ENCODE measurements around the gene RPP25L. TPM values are rescaled to one million over a fixed set of nuclear protein-coding genes. Genes with fewer than 3 reads are reported as not detected.

RPP25L gene
- total RNA-seq, 1 donor from 2014 or later: 16.2 TPM

GRCh38 chr9:34638138-34638445 lies 26.2 kb upstream of the RPP25L start:
- peak overlapping the region; percentile 94 for H3K27ac Mint-ChIP-seq (ENCODE audit: unreplicated experiment)
- peaks cover 20% of the 10 kb centered on the region for H3K4me1 Mint-ChIP-seq (ENCODE audit: unreplicated experiment)
- peak overlapping the region; percentile 84 for H3K4me3 Mint-ChIP-seq (ENCODE audit: unreplicated experiment)
- DNase-seq (ENCODE audit: extremely low spot score, unreplicated experiment): no peak
- H3K27me3 Mint-ChIP-seq (ENCODE audit: unreplicated experiment): no peaks in the 10 kb centered on the region
- no peak for TF ChIP-seq CTCF (IDR thresholded peaks at IDR 0.05)
- H3K9me3 Mint-ChIP-seq (ENCODE audit: unreplicated experiment): no peaks in the 10 kb centered on the region
- no peaks in the 10 kb centered on the region for H3K36me3 Mint-ChIP-seq (ENCODE audit: unreplicated experiment)

- Mint-ChIP-seq H3K27ac (ENCODE audit: unreplicated experiment) (peak within 1 kb of the TSS; percentile 94), H3K9me3 (ENCODE audit: unreplicated experiment) (no peaks in the 10 kb centered on the region), H3K36me3 (ENCODE audit: unreplicated experiment) (no peaks in the 10 kb centered on the region), H3K4me3 (ENCODE audit: unreplicated experiment) (peak within 1 kb of the TSS; percentile 84), H3K4me1 (ENCODE audit: unreplicated experiment) (peaks cover 20% of the 10 kb centered on the region), H3K27me3 (ENCODE audit: unreplicated experiment) (no peaks in the 10 kb centered on the region)
- TF ChIP-seq CTCF (IDR thresholded peaks at IDR 0.05): no peak
- DNase-seq (ENCODE audit: extremely low spot score, unreplicated experiment): peak; percentile 97
Observed at GRCh38 chr9:34637356-34638137, 25.6 kb upstream of the RPP25L start, which contains the start of gene SIGMAR1. TSS of gene SIGMAR1 (minus strand) at chr9:34637787. CDS start at chr9:34637697, 90 bp downstream.

- DNase-seq (ENCODE audit: extremely low spot score, unreplicated experiment): no peak
- Mint-ChIP-seq H3K36me3 (ENCODE audit: unreplicated experiment) (no peaks in the 10 kb centered on the region), H3K9me3 (ENCODE audit: unreplicated experiment) (no peaks in the 10 kb centered on the region), H3K4me1 (ENCODE audit: unreplicated experiment) (peaks cover 20% of the 10 kb centered on the region), H3K27ac (ENCODE audit: unreplicated experiment) (peak overlapping the region; percentile 38), H3K27me3 (ENCODE audit: unreplicated experiment) (peaks cover 3% of the 10 kb centered on the region), H3K4me3 (ENCODE audit: unreplicated experiment) (peak overlapping the region; percentile 84)
- no peak for TF ChIP-seq CTCF (IDR thresholded peaks at IDR 0.05)
Observed at GRCh38 chr9:34636791-34637355, 25.0 kb upstream of the RPP25L start.

GRCh38 chr9:34635556-34635955 lies 23.7 kb upstream of the RPP25L start:
- Mint-ChIP-seq H3K27ac (ENCODE audit: unreplicated experiment) (no peak overlapping the region), H3K27me3 (ENCODE audit: unreplicated experiment) (peaks cover 16% of the 10 kb centered on the region), H3K9me3 (ENCODE audit: unreplicated experiment) (no peaks in the 10 kb centered on the region), H3K4me1 (ENCODE audit: unreplicated experiment) (peaks cover 20% of the 10 kb centered on the region), H3K36me3 (ENCODE audit: unreplicated experiment) (no peaks in the 10 kb centered on the region), H3K4me3 (ENCODE audit: unreplicated experiment) (peak overlapping the region; percentile 60)
- DNase-seq (ENCODE audit: extremely low spot score, unreplicated experiment): no peak
- no peak for TF ChIP-seq CTCF (IDR thresholded peaks at IDR 0.05)

GRCh38 chr9:34634551-34635248 lies 22.8 kb upstream of the RPP25L start:
- Mint-ChIP-seq H3K27me3 (ENCODE audit: unreplicated experiment) (peaks cover 25% of the 10 kb centered on the region), H3K4me3 (ENCODE audit: unreplicated experiment) (no peak overlapping the region), H3K27ac (ENCODE audit: unreplicated experiment) (no peak overlapping the region), H3K4me1 (ENCODE audit: unreplicated experiment) (peaks cover 21% of the 10 kb centered on the region), H3K36me3 (ENCODE audit: unreplicated experiment) (no peaks in the 10 kb centered on the region), H3K9me3 (ENCODE audit: unreplicated experiment) (no peaks in the 10 kb centered on the region)
- DNase-seq (ENCODE audit: extremely low spot score, unreplicated experiment): no peak
- TF ChIP-seq CTCF (IDR thresholded peaks at IDR 0.05): no peak

Data from osteocyte (in vitro differentiated cells).